Measurements from ENCODE around the gene ACSL1.

ACSL1 gene

GRCh38 chr4:184775854-184776555, 49.8 kb downstream of the ACSL1 start:
- DNase-seq (ENCODE audit: low spot score), result no peak
- TF ChIP-seq CTCF (IDR thresholded peaks at IDR 0.05; ENCODE audit: extremely low read depth, missing control alignments), result no peak

- no peak for TF ChIP-seq CTCF (IDR thresholded peaks at IDR 0.05; ENCODE audit: extremely low read depth, missing control alignments)
These were observed 51.6 kb downstream of the ACSL1 start for GRCh38 chr4:184774152-184774551.

GRCh38 chr4:184771416-184771815, 54.4 kb downstream of the ACSL1 start:
- no peak for DNase-seq (ENCODE audit: low spot score)
- TF ChIP-seq CTCF (IDR thresholded peaks at IDR 0.05; ENCODE audit: extremely low read depth, missing control alignments), result no peak

More at GRCh38 chr4:184774152-184774551, 51.6 kb downstream of the ACSL1 start:
- DNase-seq (ENCODE audit: low spot score), result no peak

- TF ChIP-seq CTCF (IDR thresholded peaks at IDR 0.05; ENCODE audit: extremely low read depth, missing control alignments), result no peak
- DNase-seq (ENCODE audit: low spot score), result no peak
These were observed 56.5 kb downstream of the ACSL1 start for GRCh38 chr4:184769141-184769765.

- DNase-seq (ENCODE audit: low spot score), result no peak
- TF ChIP-seq CTCF (IDR thresholded peaks at IDR 0.05; ENCODE audit: extremely low read depth, missing control alignments), result no peak
These were observed 57.5 kb downstream of the ACSL1 start for GRCh38 chr4:184768296-184768695.

- no peak for DNase-seq (ENCODE audit: low spot score)
- TF ChIP-seq CTCF (IDR thresholded peaks at IDR 0.05; ENCODE audit: extremely low read depth, missing control alignments), result no peak
These were observed 59.3 kb downstream of the ACSL1 start for GRCh38 chr4:184766446-184766845.

- TF ChIP-seq CTCF (IDR thresholded peaks at IDR 0.05; ENCODE audit: extremely low read depth, missing control alignments), result no peak
- no peak for DNase-seq (ENCODE audit: low spot score)
These were observed 60.1 kb downstream of the ACSL1 start for GRCh38 chr4:184765473-184766340.

All from GM20000 (cell line).